ENCODE measurements around the gene GCDH.

Gene GCDH

GRCh38 chr19:12943437-12944044 is 52.6 kb downstream of the GCDH start:
- DNase-seq: no peak

DNA sequence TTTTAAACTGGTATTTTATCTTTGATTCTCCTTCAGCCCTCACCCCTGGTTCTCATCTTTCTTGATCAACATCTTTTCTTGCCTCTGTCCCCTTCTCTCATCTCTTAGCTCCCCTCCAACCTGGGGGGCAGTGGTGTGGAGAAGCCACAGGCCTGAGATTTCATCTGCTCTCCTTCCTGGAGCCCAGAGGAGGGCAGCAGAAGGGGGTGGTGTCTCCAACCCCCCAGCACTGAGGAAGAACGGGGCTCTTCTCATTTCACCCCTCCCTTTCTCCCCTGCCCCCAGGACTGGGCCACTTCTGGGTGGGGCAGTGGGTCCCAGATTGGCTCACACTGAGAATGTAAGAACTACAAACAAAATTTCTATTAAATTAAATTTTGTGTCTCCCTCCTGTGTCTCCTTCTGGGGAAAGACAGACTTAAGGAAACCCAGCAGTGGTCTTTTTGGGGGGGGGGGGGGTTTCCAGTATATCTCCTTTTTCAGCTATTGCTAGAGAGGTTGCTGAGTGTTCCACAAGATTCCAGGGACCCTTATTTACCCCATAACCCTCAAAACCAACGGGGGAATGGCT is 53.2 kb downstream of the GCDH start:
- DNase-seq: no peak

- DNase-seq: peak; percentile 54
These were observed 54.6 kb downstream of the GCDH start, which contains the start of gene RAD23A for GRCh38 chr19:12945479-12946091. Gene RAD23A, plus strand, starts transcription at chr19:12945862. Its CDS starts 87 bp downstream, at chr19:12945949.

DNA sequence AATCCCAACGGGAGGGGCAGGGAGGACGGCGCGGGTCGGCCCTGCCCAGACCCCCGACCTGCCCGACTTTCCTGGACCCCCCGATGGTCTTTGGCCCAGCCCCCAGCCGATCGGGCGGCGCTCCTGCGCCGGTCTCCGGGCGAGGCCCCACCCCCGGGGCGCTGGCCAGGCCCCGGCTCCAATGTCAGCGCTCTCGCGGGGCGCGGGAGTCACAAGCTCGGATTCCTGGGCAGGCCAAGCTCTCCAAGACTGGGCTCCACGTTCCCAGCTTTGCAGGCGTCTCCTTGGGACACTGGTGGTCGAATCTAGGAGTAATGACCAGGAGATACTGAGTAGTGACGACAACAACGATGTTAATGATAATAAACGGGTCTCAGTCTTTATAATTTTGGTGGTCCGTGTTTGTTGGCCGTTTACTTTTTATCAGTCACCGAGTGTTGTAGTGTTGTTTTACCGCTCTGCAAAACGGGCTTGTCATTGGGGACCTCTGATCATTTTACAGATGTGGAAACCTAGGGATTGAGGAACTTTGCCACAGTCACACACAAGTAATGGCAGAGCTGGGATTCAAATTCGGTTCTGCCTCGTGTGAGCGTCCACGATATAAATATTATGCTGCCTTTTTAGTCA is 55.2 kb downstream of the GCDH start:
- DNase-seq: no peak

DNA sequence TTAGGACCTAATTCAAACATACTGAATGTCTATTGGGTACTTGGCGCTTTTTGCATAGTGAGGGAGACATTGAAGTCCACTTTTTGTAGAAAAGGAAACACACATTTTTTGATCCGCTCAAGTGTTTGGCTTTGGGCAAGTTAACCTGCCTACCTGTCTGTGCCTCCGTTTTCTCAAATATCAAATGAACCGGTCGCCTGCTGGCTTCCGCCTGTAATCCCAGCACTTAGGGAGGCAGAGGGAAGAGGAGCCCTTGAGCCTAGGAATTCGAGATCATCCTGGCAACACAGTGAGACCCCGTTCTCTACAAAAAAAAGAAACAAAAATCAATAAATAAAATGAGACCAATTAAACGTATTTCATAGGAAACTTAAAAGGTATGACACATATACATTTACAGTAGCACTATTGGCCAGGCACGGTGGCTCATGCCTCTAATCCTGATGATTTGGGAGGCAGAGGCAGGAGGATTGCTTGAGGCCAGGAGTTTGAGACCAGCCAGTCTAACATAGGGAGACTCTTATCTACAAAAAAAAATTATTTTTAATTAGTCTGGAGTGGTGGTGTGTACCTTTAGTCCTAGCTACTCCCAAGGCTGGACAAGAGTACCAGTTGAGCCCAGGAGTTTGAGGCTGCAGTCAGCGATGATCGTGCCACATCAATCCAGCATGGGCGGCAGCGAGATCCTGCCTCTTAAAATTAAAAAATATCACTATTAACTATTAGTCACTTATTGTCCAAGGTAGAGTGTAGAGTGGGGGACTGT is 56.0 kb downstream of the GCDH start:
- DNase-seq: no peak

GRCh38 chr19:12947702-12948611 is 57.0 kb downstream of the GCDH start:
- no peak for DNase-seq

DNA sequence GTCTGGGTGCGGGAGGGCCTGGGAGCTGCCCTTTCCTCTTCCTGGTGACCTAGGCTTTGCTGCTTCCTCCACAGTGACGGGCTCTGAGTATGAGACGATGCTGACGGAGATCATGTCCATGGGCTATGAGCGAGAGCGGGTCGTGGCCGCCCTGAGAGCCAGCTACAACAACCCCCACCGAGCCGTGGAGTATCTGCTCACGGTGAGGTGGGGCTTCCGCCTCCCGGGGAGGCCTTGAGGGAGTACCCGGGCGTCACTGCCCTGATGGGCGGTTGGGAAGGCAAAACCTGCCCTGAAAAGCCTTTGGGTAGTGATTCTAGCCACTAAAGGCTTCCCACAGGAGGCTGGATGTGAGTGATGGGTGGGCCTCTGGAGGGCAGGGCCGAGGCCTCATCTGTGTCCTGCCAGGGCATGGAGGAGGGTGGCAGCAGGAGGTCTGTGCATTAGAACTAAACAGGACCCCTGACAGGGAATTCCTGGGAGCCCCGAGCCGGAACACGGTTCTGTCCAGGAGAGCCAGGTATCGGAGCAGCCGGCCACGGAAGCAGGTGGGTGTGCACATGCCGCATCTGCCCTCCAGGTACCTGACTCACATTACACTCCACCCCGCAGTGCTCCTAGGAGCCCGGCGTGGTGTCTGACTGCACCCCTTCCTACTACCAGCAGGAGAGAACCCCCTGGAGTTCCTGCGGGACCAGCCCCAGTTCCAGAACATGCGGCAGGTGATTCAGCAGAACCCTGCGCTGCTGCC is 57.8 kb downstream of the GCDH start:
- no peak for DNase-seq

Data from SIG-M5 (cell line).